ENCODE measurements around the gene JAKMIP1.
"Not testable (repeated sequence)": the region's sequence is repeated elsewhere in the genome, so short reads cannot be mapped to it uniquely, and the experiment has no call there.

Gene JAKMIP1

DNA sequence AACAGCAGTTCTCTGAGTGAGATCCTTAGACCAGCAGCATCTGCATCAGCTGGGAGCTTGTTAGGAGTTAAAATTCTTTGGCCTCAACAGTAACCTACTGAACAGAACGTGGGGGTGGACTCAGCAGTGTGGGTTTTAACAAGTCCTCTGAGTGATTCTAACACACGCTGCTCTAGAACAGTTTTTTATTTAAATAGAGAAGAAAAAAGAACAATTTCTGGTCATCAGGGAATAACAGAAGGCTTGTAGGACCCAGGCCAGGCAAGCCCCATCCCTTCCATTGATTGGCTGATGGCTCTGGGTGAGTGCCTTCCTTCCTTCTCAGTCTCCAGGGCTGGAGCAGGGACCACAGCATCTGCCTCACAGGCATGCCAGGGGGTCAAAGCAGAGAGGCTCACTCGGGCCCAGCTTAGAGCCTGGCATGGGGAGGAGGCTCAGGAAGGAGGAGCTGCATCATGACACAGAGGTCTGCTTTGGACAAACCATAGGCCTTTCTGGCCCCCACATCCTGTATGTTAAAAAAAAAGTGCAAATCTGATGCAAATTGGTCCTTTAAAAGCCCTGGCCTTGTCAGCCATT lies 56.7 kb downstream of the JAKMIP1 start:
- no peak for DNase-seq (ENCODE audit: low read depth in 2 of 2)

DNA sequence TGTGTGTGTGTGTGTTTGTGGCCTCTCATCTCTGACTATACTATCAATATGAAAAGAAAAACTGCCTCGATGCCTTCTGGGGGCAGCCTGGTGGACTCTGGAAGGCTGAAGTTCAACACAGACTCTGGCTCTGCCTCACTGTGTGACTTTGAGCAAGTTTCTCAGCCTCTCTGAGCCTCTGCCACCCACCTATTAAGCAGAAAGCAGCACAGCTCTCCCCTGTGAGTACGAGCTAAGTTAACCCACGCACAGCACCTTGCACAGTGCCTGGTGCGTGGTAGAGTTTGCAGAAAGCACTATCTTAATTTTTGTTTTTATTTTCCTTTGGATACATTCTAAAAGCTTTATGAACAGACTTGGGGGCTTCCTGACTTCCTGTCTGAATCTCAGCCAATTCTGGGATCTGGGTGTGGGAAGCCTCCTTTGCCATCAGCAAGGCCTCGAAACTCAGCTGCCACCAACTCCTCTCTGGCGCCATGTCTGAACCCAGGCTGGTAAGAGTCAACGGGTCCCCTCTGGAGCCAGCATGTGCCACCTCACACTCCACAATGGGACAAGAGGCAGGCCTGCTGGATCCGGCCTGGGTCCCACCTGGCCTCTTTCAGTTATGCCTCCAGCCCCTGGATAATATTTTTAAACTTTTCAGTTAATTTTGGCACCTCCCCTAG lies 57.3 kb downstream of the JAKMIP1 start:
- no peak for DNase-seq (ENCODE audit: low read depth in 2 of 2)

DNA sequence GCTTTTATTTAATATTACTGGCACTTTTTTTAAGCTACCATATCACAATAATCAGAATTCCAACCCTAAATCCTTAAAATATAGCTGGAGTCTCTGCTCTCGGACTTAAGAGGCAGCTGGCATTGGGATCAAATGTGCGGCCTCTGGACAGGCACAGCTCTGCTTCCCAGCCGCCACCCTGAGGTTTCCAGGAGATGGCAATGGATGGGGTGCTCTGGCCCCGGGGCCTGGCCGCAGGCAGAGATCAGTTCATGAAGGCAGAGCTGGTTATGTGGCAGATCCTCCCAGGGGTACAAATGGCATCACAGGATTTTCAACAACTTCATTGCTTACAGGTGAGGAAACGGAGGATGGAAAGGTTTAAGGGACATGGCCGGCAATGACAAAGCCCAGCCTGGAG lies 57.8 kb downstream of the JAKMIP1 start:
- DNase-seq (ENCODE audit: low read depth in 2 of 2): no peak

DNA sequence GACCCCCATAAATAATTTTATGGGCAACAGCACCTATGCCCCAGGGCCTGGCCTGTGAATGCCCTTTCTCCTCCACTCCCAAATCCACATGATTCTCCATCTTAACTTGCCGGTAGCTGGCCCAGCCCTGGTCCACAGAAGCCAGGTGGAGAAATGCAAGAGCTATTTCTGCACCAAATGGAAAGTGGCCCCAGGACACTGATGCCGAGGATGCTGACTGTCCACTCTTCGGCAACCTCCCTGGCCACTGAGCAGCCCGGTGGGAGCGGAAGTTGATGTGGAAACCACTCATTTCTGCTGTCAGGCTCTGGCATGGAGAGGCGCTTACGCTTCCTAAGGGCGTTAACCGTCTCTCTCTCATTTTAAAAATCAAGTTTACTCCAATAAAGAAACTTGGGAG lies 58.8 kb downstream of the JAKMIP1 start:
- DNase-seq (ENCODE audit: low read depth in 2 of 2): no peak

DNA sequence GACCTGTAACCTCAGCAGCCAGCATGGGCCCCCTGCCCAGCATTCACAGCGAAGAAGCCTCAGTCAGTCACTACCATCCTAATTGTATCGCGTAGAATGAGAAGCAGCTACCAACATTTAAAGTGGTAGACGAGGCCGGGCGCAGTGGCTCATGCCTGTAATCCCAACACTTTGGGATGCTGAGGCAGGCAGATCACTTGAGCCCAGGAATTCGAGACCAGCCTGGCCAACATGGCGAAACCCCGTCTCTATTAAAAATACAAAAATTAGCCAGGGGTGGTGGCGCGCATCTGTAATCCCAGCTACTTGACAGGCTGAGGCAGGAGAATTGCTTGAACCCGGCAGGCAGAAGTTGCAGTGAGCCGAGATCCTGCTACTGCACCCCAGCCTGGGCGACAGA lies 59.3 kb downstream of the JAKMIP1 start:
- DNase-seq (ENCODE audit: low read depth in 2 of 2): not testable (repeated sequence)

DNA sequence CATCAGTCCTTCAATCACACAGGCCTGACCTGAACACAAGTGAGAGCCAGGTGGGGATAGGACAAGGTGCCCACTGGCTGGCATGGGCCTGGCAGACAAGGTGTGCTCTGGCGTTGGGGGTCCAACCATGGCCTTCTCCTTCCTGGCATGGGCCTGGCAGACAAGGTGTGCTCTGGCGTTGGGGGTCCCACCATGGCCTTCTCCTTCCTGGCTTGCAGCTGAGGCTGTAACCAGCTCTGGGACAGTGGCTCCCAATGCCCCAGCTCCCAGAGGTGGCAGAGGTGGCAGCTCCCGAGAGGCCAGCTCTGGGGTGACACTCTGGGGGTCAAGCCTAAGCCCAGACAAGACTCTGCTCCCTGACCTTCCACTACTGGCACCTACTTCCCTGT lies 62.6 kb downstream of the JAKMIP1 start:
- no peak for DNase-seq (ENCODE audit: low read depth in 2 of 2)

DNA sequence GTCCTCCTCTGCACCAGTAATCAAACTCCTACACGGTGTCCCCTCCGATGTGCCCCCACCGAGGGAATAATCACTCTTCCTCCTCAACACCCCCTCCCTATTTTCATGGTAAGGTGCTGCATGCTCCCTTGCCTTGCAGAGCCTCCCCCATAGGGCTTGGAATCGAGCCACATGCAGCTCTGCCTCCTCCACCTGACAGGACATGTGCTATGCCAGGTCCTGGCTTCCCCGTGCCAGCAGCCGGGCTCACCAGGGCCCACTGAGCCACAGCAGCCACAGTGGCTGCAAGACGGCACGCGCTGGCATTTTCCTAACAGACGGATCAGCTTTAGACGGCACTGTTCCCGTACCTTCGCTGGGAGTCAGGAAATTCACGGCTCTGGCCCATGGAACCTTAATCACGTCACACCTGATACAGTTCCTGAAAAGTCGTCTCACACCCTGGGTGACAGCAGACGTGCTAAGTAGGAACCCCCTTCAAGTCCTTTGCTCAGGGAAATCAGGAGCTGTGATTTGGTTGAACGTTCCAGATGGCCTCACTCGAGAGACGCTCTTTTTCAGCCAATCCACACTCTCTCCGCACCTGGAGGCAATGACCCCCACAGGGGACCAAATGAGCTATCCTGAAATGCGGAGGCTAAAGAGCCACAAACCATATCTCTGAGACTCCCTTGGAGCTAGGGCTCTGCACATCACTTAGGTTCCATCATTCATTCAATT lies 63.2 kb downstream of the JAKMIP1 start:
- no peak for DNase-seq (ENCODE audit: low read depth in 2 of 2)

DNA sequence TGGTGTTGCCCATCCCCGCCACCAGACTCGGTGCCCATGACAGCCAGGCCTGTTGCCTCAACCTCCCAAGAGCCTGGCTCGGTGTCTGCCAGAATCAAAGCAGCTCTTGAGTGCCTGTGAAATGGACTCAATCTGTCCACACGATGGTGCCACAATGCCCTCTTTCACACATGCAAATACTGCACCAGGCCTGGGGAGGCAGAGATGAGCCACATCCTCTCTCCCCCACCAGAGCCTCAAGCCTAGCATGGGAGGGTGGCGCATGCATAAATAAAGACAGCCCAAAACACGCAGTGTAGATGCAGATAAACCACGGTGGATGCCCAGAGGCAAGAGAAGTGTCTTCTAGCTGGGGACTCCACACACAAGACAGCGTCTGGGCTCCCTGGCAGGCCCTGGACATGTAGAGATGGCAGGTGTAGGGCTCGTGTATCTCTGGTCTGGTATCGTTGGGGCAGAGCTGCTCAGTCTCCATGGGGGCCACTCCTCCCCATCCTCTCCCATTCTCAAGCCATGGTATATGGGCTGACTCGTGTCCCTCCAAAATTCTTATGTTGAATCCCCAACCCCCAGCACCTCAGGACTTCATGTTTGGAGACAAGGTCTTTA lies 65.6 kb downstream of the JAKMIP1 start:
- DNase-seq (ENCODE audit: low read depth in 2 of 2): no peak

DNA sequence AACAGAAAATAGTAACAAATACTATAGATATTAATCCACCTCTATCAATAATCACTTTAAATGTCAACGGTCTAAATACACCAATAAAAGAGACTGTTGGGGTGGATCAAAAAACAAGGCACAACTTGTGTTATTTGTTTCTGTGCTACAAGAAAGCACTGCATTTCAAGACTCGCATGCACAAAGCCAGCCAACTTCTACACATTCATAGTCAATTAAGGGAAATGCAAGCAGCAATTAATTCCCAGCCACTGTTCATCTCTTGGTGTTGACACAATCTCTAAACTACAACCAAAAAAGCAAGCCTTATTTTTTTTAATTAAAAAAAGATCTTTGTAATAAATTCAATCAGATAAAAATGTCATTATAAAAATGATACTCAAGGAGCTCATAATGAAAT lies 67.6 kb downstream of the JAKMIP1 start:
- DNase-seq (ENCODE audit: low read depth in 2 of 2): no peak

DNA sequence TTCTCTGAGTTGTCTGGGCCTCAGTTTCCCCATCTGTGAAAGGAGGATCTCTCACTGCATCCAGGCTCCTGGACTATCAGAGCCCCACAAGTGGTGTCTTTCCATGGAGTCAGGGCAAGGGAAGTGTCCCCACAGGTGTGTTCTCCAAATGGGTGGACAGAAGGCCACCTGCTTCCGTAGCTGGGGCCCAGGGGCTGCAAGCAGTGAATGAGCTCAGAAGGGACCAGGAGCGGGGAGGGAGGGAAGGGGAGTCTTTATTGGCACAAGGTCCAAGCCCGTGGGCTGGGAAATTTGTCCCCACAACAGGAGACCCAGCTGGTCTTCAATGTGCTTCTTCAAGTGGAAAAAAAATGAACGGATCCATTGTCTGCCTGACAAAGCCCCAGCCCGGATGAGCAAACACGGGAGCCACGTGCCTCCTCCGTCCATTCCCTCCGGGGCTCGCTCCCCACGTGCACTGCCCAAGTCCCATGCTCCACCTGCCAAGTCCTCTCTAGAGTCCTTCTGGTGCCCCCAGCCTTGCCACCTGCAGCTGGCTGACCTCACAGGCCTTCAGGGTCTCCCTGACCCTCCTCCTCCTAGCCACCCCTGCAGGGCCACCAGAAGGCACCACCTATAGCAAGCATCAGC lies 72.0 kb downstream of the JAKMIP1 start:
- no peak for DNase-seq (ENCODE audit: low read depth in 2 of 2)

DNA sequence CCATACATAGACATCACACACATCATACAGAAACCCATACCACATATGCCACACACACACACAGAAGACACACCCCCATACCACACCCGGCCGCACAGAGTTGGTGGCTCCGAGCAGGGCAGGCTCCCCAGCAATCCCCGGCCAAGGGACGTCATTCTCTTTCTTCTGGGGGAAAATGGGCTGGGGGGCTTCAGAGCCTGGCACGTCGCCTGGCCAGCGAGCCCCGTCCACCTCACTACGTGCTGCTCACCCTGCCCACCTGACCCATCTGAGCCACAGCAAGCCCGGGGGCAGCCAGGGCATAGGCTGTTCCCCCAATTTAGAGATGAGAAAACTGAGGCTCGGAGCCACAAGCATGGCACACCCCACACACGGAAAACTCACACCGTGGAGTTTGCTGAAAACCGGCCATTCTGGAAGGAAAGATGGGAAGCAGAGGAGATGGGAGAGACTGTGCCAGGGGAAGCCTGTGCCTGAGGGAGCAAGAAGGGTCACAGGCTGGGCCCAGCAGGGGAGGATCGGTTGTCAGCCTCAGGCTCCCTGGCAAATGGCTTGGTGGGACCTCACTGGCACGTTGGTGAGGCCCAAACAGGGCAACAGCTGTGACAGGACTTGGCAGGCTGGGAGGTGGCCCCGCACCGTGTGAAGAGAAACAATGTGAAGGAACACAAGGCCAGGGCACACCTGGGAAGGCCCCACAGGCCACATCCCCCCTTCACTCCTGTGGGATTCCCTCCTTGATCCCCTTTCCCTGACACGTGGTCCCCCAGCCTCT lies 73.2 kb downstream of the JAKMIP1 start:
- no peak for DNase-seq (ENCODE audit: low read depth in 2 of 2)

DNA sequence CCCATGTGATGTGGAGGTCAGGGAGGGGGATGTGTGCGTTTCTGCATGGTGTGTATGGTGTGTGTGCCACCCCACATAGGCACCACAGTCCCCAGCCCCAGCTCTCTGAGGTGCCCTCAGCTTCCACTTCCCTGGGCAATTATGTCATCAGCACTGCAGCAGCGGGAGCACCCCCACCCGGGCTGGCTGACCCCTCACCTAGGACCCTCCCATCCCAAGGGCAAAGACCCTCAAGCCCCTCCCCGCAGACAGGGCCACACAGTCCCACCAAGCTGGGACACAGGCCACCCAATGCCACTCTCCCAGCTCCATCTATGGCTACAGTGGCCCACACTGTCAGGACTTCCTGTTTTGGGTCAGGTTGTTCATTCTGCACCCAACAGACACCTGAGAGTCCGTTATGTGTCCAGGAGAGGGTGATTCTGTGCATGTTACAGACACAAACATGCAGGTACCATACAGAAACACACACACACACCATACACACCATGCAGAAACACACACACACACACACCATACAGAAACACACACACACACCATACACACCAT lies 75.2 kb downstream of the JAKMIP1 start:
- DNase-seq (ENCODE audit: low read depth in 2 of 2): no peak

DNA sequence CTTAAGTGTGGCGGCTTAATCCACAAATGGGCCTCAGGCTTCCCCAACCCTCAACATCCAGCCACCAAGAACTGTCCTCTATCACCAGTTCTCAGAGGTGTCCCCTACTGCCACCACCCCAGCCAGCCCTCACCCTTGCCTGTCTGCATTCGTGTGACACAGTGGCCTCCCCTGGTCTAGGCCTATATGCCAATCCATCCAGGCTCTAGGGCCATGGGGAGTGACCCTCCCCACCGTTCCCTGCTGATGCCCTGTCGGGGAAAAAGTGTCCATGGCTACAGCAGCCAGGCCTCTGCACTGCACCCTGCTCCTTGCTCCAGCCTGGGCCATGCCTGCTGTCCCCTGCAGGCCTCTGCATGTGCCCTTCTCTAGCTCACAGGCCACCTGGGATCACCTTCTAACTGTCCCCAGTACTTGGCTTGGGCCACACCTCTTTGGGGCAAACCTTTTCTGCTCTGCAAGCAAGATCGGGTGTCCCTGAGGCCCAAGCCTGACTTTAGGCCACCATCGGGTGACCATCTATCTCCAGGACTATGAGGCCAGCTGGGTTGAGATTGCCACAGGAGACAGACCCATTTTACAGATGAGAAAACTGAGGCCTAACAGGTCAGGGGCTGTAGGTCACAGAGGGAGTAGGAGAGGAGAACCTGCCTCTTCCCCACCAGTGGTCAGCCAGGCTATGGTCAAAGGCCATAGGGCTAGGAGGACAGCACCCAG lies 75.8 kb downstream of the JAKMIP1 start:
- no peak for DNase-seq (ENCODE audit: low read depth in 2 of 2)

DNA sequence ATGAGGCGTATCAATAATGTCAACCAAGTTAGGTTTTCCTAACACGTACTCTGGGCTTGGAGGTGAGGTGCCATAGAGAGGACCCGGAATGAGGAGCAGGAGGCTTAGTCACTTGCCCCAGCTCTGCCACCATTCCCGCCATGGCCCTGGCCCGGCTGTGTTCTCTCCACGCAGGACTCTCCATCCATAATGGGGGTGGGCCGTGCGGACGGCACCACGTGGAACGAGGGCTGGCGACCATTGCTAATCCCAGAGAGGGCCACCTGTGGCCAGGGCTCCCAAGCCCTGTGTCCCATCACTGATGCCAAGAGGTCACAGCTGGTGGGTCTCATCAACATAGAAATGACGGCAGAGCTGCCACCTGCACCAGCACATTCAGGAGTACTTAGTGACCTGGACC lies 76.4 kb downstream of the JAKMIP1 start:
- no peak for DNase-seq (ENCODE audit: low read depth in 2 of 2)

DNA sequence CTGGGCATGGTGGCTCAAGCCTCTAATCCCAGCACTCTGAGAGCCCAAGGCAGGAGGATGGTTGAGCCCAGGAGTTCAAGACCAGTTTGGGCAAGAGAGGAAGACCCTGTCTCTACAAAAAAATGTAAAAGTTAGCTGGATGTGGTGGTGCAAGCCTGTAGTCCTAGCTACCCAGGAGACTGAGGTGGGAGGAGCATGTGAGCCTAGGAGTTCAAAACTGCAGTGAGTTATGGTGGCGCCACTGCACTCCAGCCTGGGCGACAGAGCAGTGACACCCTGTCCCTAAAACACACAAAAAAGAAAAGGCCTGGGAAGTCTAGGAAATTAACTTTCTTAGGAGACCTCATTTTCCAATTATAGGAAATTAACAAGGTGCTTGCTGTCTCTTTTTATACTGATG lies 76.8 kb downstream of the JAKMIP1 start:
- no peak for DNase-seq (ENCODE audit: low read depth in 2 of 2)

DNA sequence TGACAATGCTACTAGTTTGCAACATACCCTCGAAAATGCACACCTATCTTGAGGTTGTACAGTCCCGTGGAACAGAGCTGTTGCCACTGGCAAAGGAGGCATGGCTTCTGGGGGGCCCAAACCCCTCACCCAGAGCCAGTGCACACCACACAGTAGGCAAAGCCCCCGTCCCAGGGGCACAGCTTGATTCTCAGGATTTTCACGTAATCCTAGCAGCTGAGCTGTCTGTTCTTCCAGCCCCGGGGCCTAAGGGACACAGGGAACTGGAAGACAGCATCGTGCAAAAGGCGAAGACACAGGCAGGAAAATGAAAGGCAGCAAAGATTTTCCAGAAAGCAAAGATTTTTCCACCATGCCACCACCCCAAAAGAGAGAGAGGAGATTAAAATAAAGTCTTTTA lies 77.2 kb downstream of the JAKMIP1 start:
- DNase-seq (ENCODE audit: low read depth in 2 of 2): no peak

DNA sequence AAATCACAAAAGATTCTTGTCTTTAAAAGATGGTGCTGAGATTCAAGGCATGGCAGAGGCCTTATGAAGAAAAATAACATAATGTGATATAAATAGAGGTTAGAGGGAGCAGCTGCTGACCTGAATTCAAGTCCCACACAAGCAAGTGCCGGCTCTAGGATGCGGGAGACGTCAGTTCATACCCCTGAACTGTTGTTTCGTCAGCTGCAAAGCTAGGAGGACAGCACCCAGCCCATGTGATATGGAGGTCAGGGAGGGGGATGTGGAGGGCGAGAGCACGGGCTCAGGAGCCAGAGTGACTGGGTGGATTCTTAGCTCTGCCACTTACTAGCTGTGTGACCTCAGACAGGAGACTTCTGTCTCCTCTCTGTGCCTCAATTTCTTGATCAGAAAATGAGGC lies 77.9 kb downstream of the JAKMIP1 start:
- no peak for DNase-seq (ENCODE audit: low read depth in 2 of 2)

DNA sequence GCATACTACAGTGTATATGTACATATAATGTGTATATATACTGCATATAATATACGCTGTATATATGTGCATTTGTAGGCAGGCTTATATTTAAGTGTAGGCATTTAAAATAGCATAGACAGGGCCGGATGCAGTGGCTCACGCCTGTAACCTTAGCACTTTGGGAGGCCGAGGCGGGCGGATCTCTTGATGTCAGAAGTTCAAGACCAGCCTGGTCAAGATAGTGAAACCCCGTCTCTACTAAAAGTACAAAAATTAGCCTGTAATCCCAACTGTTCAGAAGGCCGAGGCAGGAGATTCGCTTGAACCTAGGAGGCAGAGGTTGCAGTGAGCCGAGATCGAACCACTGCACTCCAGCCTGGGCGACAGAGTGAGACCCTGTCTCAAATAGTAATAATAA lies 78.4 kb downstream of the JAKMIP1 start:
- no peak for DNase-seq (ENCODE audit: low read depth in 2 of 2)

DNA sequence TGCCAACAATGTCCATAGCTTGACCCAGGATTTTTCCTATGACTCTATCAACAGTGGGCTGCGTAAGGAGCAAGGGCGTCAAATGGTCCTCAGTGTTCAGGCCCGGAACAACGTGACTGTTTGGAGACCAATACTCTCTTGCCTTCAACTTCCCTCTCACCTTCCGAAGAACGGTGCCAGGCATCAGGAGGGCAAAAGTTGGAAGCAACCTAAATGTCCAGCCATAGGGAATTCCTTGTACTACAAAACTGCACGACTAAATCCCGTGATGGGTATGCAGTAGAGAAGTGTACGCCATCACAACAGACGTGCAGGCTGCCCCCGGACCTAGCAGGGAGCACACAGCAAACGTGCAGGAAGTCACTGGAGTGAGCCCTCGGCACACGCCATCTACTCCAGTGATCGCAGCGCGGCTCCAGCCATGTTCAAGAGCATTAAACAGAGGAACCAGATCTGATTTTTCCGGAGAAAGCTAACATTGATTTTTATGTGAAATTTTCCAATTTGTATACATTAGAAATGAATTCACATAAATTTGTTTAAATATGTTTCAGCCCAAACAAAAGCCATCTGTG lies 79.0 kb downstream of the JAKMIP1 start:
- DNase-seq (ENCODE audit: low read depth in 2 of 2): no peak

DNA sequence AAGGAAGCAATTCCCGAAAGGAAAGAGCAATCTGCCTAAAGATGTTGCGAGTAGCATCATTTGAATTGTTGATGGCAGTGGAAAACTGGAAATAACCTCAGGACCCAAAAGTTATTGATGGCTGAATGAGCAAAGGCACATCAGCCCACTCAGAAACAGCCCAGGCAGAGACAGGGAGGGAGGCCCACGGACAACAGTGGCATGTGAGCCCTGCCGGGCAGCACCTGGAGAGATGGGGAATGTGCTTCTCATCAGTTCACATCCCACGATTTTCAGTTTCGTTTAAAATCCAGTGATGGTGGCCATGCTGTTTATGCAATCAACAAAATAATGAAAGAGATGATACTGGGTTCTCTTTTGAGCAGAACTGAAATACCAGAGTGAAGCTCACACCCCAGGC lies 80.0 kb downstream of the JAKMIP1 start:
- DNase-seq (ENCODE audit: low read depth in 2 of 2): no peak

Data from activated CD4-positive, alpha-beta T cell treated with anti-CD3 and anti-CD28 coated beads for 24 hours (primary cell).